Glomerular endothelial cell (primary cell): ENCODE data around the gene ACAN. TPM values are rescaled to one million over a fixed set of nuclear protein-coding genes. Genes with fewer than 3 reads are reported as not detected.

Experiments used
- DNase-seq: peaks from one replicate; pipeline ENCODE4 v3.0.0-alpha.2; 2011; ENCODE audit warnings: low read depth, low spot score; ENCODE audit errors: extremely low read depth
- total RNA-seq: library from RNA; depleted of rRNA; stranded (reverse); fragments of >200 nt; gene quantifications from 2 replicates; pipeline ENCODE4 v1.2.3, GENCODE V29; 2015

The ACAN gene
- total RNA-seq, 1 donor from 2014 or later, result 2.2 TPM

- no peak for DNase-seq
These were observed 2.5 kb upstream of the ACAN start for GRCh38 chr15:88800738-88801137.

GRCh38 chr15:88802250-88802990 is 816 bp upstream of the ACAN start:
- no peak for DNase-seq

- no peak for DNase-seq
These were observed 320 bp upstream of the ACAN start for GRCh38 chr15:88802991-88803240.

- no peak for DNase-seq
These were observed 648 bp downstream of the ACAN start for GRCh38 chr15:88803920-88804247.

GRCh38 chr15:88804257-88804656 is 1.0 kb downstream of the ACAN start:
- DNase-seq, result no peak

- no peak for DNase-seq
These were observed 2.0 kb downstream of the ACAN start for GRCh38 chr15:88805031-88805780.

GRCh38 chr15:88810446-88810845 is 7.2 kb downstream of the ACAN start:
- DNase-seq, result no peak

- no peak for DNase-seq
These were observed 8.9 kb downstream of the ACAN start for GRCh38 chr15:88812133-88812532.

GRCh38 chr15:88813960-88814359 is 10.7 kb downstream of the ACAN start:
- DNase-seq, result no peak

GRCh38 chr15:88814393-88814792 is 11.2 kb downstream of the ACAN start:
- DNase-seq, result no peak

GRCh38 chr15:88818920-88819319 is 15.7 kb downstream of the ACAN start:
- no peak for DNase-seq

GRCh38 chr15:88821993-88822392 is 18.8 kb downstream of the ACAN start:
- no peak for DNase-seq

- no peak for DNase-seq
These were observed 25.6 kb downstream of the ACAN start for GRCh38 chr15:88828791-88829190.

- DNase-seq, result no peak
These were observed 26.8 kb downstream of the ACAN start for GRCh38 chr15:88830016-88830415.

- no peak for DNase-seq
These were observed 29.8 kb downstream of the ACAN start for GRCh38 chr15:88832820-88833730.

- DNase-seq, result no peak
These were observed 30.5 kb downstream of the ACAN start for GRCh38 chr15:88833731-88834100.

GRCh38 chr15:88834211-88834812 is 31.1 kb downstream of the ACAN start:
- no peak for DNase-seq

GRCh38 chr15:88835119-88835518 is 31.9 kb downstream of the ACAN start:
- DNase-seq, result no peak

- DNase-seq, result no peak
These were observed 32.4 kb downstream of the ACAN start for GRCh38 chr15:88835646-88836045.

- DNase-seq, result no peak
These were observed 35.4 kb downstream of the ACAN start for GRCh38 chr15:88838667-88839066.

GRCh38 chr15:88839146-88839545 is 35.9 kb downstream of the ACAN start:
- DNase-seq, result no peak
